Lower leg skin (tissue), 3 donors: ENCODE results near the gene RAB26.
"Not testable (repeated sequence)": the region's sequence is repeated elsewhere in the genome, so short reads cannot be mapped to it uniquely, and the experiment has no call there.

Experiments used
- CTCF ChIP-seq, 3 donors: fragments of 450-650 bp; IDR thresholded peaks; one replicate each; pipeline ENCODE4 v1.5.1; 2016; ENCODE audit warnings: antibody characterized with exemption in 3 of 3, mild to moderate bottlenecking in 3 of 3, moderate library complexity in 2 of 3
- POLR2A ChIP-seq, 2 donors: fragments of 450-650 bp; IDR thresholded peaks; one replicate each; pipeline ENCODE4 v1.6.1; 2016 to 2017; ENCODE audit warnings: antibody characterized with exemption in 2 of 2, mild to moderate bottlenecking in 1 of 2, moderate library complexity in 1 of 2

- TF ChIP-seq CTCF, POLR2A (IDR thresholded peaks at IDR 0.05): not testable (repeated sequence)
Observed at GRCh38 chr16:2126161-2126743, 22.2 kb upstream of the RAB26 start.
